Inflammatory macrophage treated with lipopolysaccharide for 1 hour (primary cell): ENCODE measurements around the gene HPSE2.

Source experiments
- DNase-seq, 2 donors: peaks; one replicate each; pipeline ENCODE4 v3.0.0-alpha.2; 2020 to 2022

Gene HPSE2

GRCh38 chr10:98422182-98422581, 813.5 kb downstream of the HPSE2 start:
- no peak for DNase-seq

- no peak for DNase-seq
These were observed 814.9 kb downstream of the HPSE2 start for GRCh38 chr10:98420786-98421185.

- DNase-seq = no peak
These were observed 816.0 kb downstream of the HPSE2 start for GRCh38 chr10:98419469-98420261.

- DNase-seq = no peak
These were observed 816.8 kb downstream of the HPSE2 start for GRCh38 chr10:98418665-98419468.

- DNase-seq = no peak
These were observed 817.5 kb downstream of the HPSE2 start for GRCh38 chr10:98417973-98418664.

- no peak for DNase-seq
These were observed 818.1 kb downstream of the HPSE2 start for GRCh38 chr10:98417481-98417959.

GRCh38 chr10:98416606-98417388, 818.9 kb downstream of the HPSE2 start:
- no peak for DNase-seq

- DNase-seq = no peak
These were observed 819.9 kb downstream of the HPSE2 start for GRCh38 chr10:98415731-98416119.

- DNase-seq = no peak
These were observed 820.5 kb downstream of the HPSE2 start, which contains the start of gene PYROXD2 for GRCh38 chr10:98414932-98415730. PYROXD2 (minus strand) TSS chr10:98415182; CDS start chr10:98415135, 47 bp downstream.

- DNase-seq = no peak
These were observed 821.1 kb downstream of the HPSE2 start for GRCh38 chr10:98414578-98414931.

- no peak for DNase-seq
These were observed 823.9 kb downstream of the HPSE2 start for GRCh38 chr10:98411768-98412167.

GRCh38 chr10:98411166-98411565, 824.5 kb downstream of the HPSE2 start:
- DNase-seq = no peak

GRCh38 chr10:98410759-98411158, 824.9 kb downstream of the HPSE2 start:
- no peak for DNase-seq

- DNase-seq = no peak
These were observed 825.4 kb downstream of the HPSE2 start for GRCh38 chr10:98410135-98410743.

GRCh38 chr10:98408799-98409198, 826.9 kb downstream of the HPSE2 start:
- no peak for DNase-seq

- DNase-seq = no peak
These were observed 827.9 kb downstream of the HPSE2 start for GRCh38 chr10:98407744-98408241.
